ENCODE data around the gene RAF1. TPM values are rescaled to one million over a fixed set of nuclear protein-coding genes. Genes with fewer than 3 reads are reported as not detected.

RAF1 gene
- total and polyA plus RNA-seq, 2 of the 13 experiments (the other 11 are each of a cell fraction or from before 2014, with no cell fraction given), result 72.2 to 91.4 TPM

- TF ChIP-seq, protein P1, sequence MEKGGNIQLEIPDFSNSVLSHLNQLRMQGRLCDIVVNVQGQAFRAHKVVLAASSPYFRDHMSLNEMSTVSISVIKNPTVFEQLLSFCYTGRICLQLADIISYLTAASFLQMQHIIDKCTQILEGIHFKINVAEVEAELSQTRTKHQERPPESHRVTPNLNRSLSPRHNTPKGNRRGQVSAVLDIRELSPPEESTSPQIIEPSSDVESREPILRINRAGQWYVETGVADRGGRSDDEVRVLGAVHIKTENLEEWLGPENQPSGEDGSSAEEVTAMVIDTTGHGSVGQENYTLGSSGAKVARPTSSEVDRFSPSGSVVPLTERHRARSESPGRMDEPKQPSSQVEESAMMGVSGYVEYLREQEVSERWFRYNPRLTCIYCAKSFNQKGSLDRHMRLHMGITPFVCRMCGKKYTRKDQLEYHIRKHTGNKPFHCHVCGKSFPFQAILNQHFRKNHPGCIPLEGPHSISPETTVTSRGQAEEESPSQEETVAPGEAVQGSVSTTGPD (CRISPR knock-in tag; IDR thresholded peaks at IDR 0.05), result no peak
- TF ChIP-seq ZNF3 (CRISPR knock-in tag; IDR thresholded peaks at IDR 0.05) (no peak), LRRFIP1 (CRISPR knock-in tag; conservative IDR thresholded peaks at IDR 0.05) (no peak), TOE1 (CRISPR knock-in tag; IDR thresholded peaks at IDR 0.05) (no peak), CREB1 (IDR thresholded peaks at IDR 0.05) (peak; percentile 81; the same call in 1 of the 2 replicates), CREB1 (CRISPR knock-in tag; IDR thresholded peaks at IDR 0.05) (no peak), KDM2A (CRISPR knock-in tag; IDR thresholded peaks at IDR 0.05; ENCODE audit: borderline replicate concordance, low read depth) (peak; percentile 89), ZNF180 (CRISPR knock-in tag; IDR thresholded peaks at IDR 0.05; ENCODE audit: borderline replicate concordance, low read depth) (no peak), TGIF2 (CRISPR knock-in tag; IDR thresholded peaks at IDR 0.05) (no peak), DZIP1 (CRISPR knock-in tag; IDR thresholded peaks at IDR 0.05) (peak; percentile 87), IKZF4 (CRISPR knock-in tag; IDR thresholded peaks at IDR 0.05; ENCODE audit: borderline replicate concordance, low read depth, not compliant biosample characterization) (peak; percentile 81), MAFK (conservative IDR thresholded peaks at IDR 0.05 in 1 of 2, IDR thresholded peaks at IDR 0.05 in 1 of 2; ENCODE audit: low read length in 2 of 2) (no peak), SOX5 (CRISPR knock-in tag; IDR thresholded peaks at IDR 0.05; ENCODE audit: borderline replicate concordance) (peak; percentile 29; the same call in 1 of the 2 replicates), SMAD1 (CRISPR knock-in tag; IDR thresholded peaks at IDR 0.05; ENCODE audit: borderline replicate concordance, low read depth) (peak; percentile 80; the same call in 1 of the 2 replicates), ZNF782 (CRISPR knock-in tag; IDR thresholded peaks at IDR 0.05; ENCODE audit: borderline replicate concordance) (0 out of 2 replicates have a peak, but pooled peaks have one; percentile 63), BATF2 (CRISPR knock-in tag; IDR thresholded peaks at IDR 0.05) (no peak)
- TF ChIP-seq, protein P2, sequence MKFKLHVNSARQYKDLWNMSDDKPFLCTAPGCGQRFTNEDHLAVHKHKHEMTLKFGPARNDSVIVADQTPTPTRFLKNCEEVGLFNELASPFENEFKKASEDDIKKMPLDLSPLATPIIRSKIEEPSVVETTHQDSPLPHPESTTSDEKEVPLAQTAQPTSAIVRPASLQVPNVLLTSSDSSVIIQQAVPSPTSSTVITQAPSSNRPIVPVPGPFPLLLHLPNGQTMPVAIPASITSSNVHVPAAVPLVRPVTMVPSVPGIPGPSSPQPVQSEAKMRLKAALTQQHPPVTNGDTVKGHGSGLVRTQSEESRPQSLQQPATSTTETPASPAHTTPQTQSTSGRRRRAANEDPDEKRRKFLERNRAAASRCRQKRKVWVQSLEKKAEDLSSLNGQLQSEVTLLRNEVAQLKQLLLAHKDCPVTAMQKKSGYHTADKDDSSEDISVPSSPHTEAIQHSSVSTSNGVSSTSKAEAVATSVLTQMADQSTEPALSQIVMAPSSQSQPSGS (CRISPR knock-in tag; IDR thresholded peaks at IDR 0.05), result peak; percentile 47; the same call in 1 of the 2 replicates
- TF ChIP-seq, protein P3, sequence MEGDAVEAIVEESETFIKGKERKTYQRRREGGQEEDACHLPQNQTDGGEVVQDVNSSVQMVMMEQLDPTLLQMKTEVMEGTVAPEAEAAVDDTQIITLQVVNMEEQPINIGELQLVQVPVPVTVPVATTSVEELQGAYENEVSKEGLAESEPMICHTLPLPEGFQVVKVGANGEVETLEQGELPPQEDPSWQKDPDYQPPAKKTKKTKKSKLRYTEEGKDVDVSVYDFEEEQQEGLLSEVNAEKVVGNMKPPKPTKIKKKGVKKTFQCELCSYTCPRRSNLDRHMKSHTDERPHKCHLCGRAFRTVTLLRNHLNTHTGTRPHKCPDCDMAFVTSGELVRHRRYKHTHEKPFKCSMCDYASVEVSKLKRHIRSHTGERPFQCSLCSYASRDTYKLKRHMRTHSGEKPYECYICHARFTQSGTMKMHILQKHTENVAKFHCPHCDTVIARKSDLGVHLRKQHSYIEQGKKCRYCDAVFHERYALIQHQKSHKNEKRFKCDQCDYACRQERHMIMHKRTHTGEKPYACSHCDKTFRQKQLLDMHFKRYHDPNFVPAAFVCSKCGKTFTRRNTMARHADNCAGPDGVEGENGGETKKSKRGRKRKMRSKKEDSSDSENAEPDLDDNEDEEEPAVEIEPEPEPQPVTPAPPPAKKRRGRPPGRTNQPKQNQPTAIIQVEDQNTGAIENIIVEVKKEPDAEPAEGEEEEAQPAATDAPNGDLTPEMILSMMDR (CRISPR knock-in tag; IDR thresholded peaks at IDR 0.05), result 0 out of 2 replicates have a peak, but pooled peaks have one; percentile 7
Observed at GRCh38 chr3:12556690-12557472, 107.0 kb downstream of the RAF1 start, which contains the start of gene MKRN2 (continued).
